H1 (cell line): ENCODE results near the gene SENP6. TPM values are rescaled to one million over a fixed set of nuclear protein-coding genes. Genes with fewer than 3 reads are reported as not detected.

Experiments
- ASH2L ChIP-seq: fragments of 200-600, 300-600 bp; sonication (generic); IDR thresholded peaks from one replicate; pipeline ENCODE4 v1.7.1; 2017; ENCODE audit warnings: low read length
- CBX5 ChIP-seq: fragments of 300-800, 300-1000 bp; sonication (generic); IDR thresholded peaks from 2 replicates; pipeline ENCODE4 v1.7.1; 2016; ENCODE audit warnings: antibody characterized with exemption, low read length, low read depth
- EZH2 ChIP-seq: fragments of 200-600 bp; sonication (generic); IDR thresholded peaks from 2 replicates; pipeline ENCODE4 v1.7.1; 2012; ENCODE audit warnings: low read depth, mild to moderate bottlenecking, moderate library complexity, low read length, inconsistent platforms; ENCODE audit not compliant: severe bottlenecking
- NANOG ChIP-seq: IDR thresholded peaks from 2 replicates; pipeline ENCODE4 v1.6.1; 2011; ENCODE audit warnings: low read length, low read depth, mild to moderate bottlenecking, inconsistent platforms; ENCODE audit not compliant: insufficient read depth, poor library complexity, severe bottlenecking
- POLR2A ChIP-seq, 2 experiments: IDR thresholded peaks; 1 replicate in 1 of 2; 2 replicates in 1 of 2; pipeline ENCODE4 v1.6.1; 2011; ENCODE audit warnings: low read depth in 2 of 2, low read length in 2 of 2, mild to moderate bottlenecking in 2 of 2; ENCODE audit errors: control extremely low read depth in 1 of 2
- TAF1 ChIP-seq: IDR thresholded peaks from 2 replicates; pipeline ENCODE4 v1.6.1; 2011; ENCODE audit warnings: mild to moderate bottlenecking, low read depth, low read length
- polyA plus RNA-seq, 7 experiments: library from polyadenylated mRNA; depleted of rRNA in 3 of 7; stranded (reverse) in 5 of 7; unstranded in 2 of 7; fragments of >200 nt in 5 of 7; fragments of 200-250 nt in 2 of 7; gene quantifications; 1 replicate in 5 of 7; 2 replicates in 1 of 7; 4 replicates in 1 of 7; pipeline versions ENCODE4 v1.2.1 to v1.2.3, GENCODE V29; 2011 to 2013; ENCODE audit warnings: missing spikeins in 2 of 7, mixed read lengths in 2 of 7
- total RNA-seq: library from RNA; stranded (reverse); fragmentation: NEBNext Ultra II Directional; extraction: Animal tissue kit (Norgen Biotek cat#: 25700); gene quantifications from 2 replicates; pipeline ENCODE4 v1.2.1, GENCODE V29; 2021
- TF ChIP-seq, protein P1 (sequence below): IDR thresholded peaks from 2 replicates; pipeline ENCODE4 v1.6.1; 2012; ENCODE audit warnings: inconsistent platforms

Gene SENP6
- total and polyA plus RNA-seq, 2 of the 8 experiments (the other 6 are each of a cell fraction or from before 2014, with no cell fraction given): 13.8 to 103 TPM

GRCh38 chr6:75755704-75756103 is 154.0 kb downstream of the SENP6 start (continued):
- TF ChIP-seq, protein P1, sequence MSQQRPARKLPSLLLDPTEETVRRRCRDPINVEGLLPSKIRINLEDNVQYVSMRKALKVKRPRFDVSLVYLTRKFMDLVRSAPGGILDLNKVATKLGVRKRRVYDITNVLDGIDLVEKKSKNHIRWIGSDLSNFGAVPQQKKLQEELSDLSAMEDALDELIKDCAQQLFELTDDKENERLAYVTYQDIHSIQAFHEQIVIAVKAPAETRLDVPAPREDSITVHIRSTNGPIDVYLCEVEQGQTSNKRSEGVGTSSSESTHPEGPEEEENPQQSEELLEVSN: no peak
- no peak for TF ChIP-seq NANOG
- no peak for TF ChIP-seq CBX5
- no peak for TF ChIP-seq EZH2
- no peak for TF ChIP-seq POLR2A (IDR thresholded peaks at IDR 0.05; ENCODE audit: control extremely low read depth in 1 of 2, low read depth in 2 of 2, low read length in 2 of 2)
- no peak for TF ChIP-seq ASH2L
- no peak for TF ChIP-seq TAF1
- TF ChIP-seq, all 59 proteins: peak for 0
